OCI-LY1 (cell line): ENCODE measurements around the gene SLC39A2.

Experiments
- H2AFZ ChIP-seq: fragments of 200-600 bp; sonication (generic), shearing (Covaris generic); 2 replicates; pipeline ENCODE4 v1.6.0; 2014; ENCODE audit warnings: antibody characterized with exemption, mild to moderate bottlenecking, low read length
- H3F3A ChIP-seq: fragments of 200-600 bp; sonication (generic), shearing (Covaris generic); 2 replicates; pipeline ENCODE4 v1.6.0; 2014; ENCODE audit warnings: mild to moderate bottlenecking, antibody characterized with exemption, low read length, moderate library complexity; ENCODE audit not compliant: insufficient read depth
- H3K27ac ChIP-seq: fragments of 200-600 bp; sonication (generic); 2 replicates; pipeline ENCODE4 v1.5.1; 2014; ENCODE audit warnings: low read length, mixed run types, mild to moderate bottlenecking, low read depth; ENCODE audit not compliant: poor library complexity, severe bottlenecking
- H3K27me3 ChIP-seq: fragments of 200-600 bp; sonication (generic); 2 replicates; pipeline ENCODE4 v1.6.0; 2014; ENCODE audit warnings: antibody characterized with exemption, mild to moderate bottlenecking, low read length, moderate library complexity; ENCODE audit not compliant: insufficient read depth
- H3K36me3 ChIP-seq: fragments of 200-600 bp; sonication (generic); 2 replicates; pipeline ENCODE4 v1.6.1; 2014; ENCODE audit warnings: mild to moderate bottlenecking, antibody characterized with exemption, low read length, moderate library complexity, mixed read lengths; ENCODE audit not compliant: insufficient read depth
- H3K4me1 ChIP-seq: fragments of 200-600 bp; sonication (generic); 2 replicates; pipeline ENCODE4 v1.5.1; 2014; ENCODE audit warnings: mild to moderate bottlenecking, low read length, moderate library complexity; ENCODE audit not compliant: insufficient read depth, severe bottlenecking
- H3K4me2 ChIP-seq: fragments of 200-600 bp; sonication (generic), shearing (Covaris generic); 2 replicates; pipeline ENCODE4 v1.6.1; 2014; ENCODE audit warnings: low read length
- H3K4me3 ChIP-seq: fragments of 200-600 bp; sonication (generic); 2 replicates; pipeline ENCODE4 v1.5.1; 2014; ENCODE audit warnings: low read length, low read depth, mild to moderate bottlenecking, mixed read lengths; ENCODE audit not compliant: poor library complexity, severe bottlenecking
- H3K79me2 ChIP-seq: fragments of 200-600 bp; shearing (Covaris generic); 2 replicates; pipeline ENCODE4 v1.6.1; 2016; ENCODE audit warnings: mixed run types, low read length, mixed read lengths; ENCODE audit not compliant: insufficient read depth
- H3K9ac ChIP-seq: fragments of 200-600 bp; sonication (generic), shearing (Covaris generic); 2 replicates; pipeline ENCODE4 v1.6.1; 2014; ENCODE audit warnings: mild to moderate bottlenecking, low read length, mixed read lengths
- H3K9me2 ChIP-seq: fragments of 200-600 bp; sonication (generic), shearing (Covaris generic); 2 replicates; pipeline ENCODE4 v1.6.1; 2014; ENCODE audit warnings: low read depth, mild to moderate bottlenecking, low read length, mixed read lengths
- H3K9me3 ChIP-seq: fragments of 200-600 bp; shearing (Covaris generic); 2 replicates; pipeline ENCODE4 v1.6.1; 2014; ENCODE audit warnings: low read length, mixed read lengths
- H4K20me1 ChIP-seq: fragments of 200-600 bp; sonication (generic), shearing (Covaris generic); 2 replicates; pipeline ENCODE4 v1.6.0; 2016; ENCODE audit warnings: mild to moderate bottlenecking, low read length; ENCODE audit not compliant: insufficient read depth
- CTCF ChIP-seq: fragments of 200-600 bp; sonication (generic), shearing (Covaris generic); IDR thresholded peaks from 2 replicates; pipeline ENCODE4 v1.5.1; 2017; ENCODE audit warnings: mild to moderate bottlenecking, antibody characterized with exemption, low read length, moderate library complexity, mixed read lengths
- EZH2 ChIP-seq: fragments of 200-600 bp; sonication (generic), shearing (Covaris generic); IDR thresholded peaks from 2 replicates; pipeline ENCODE4 v1.8.0; 2017; ENCODE audit warnings: borderline replicate concordance, mixed run types, mild to moderate bottlenecking, antibody characterized with exemption, low read length, moderate library complexity, mixed read lengths

The SLC39A2 gene

GRCh38 chr14:21014761-21015190 lies 15.7 kb downstream of the SLC39A2 start:
- no peaks in the 10 kb centered on the region for H3F3A ChIP-seq
- H4K20me1 ChIP-seq: no peaks in the 10 kb centered on the region
- H3K27ac ChIP-seq: no peak overlapping the region
- no peak overlapping the region for H3K9ac ChIP-seq
- H2AFZ ChIP-seq: no peak overlapping the region
- no peak overlapping the region for H3K4me2 ChIP-seq
- H3K9me2 ChIP-seq: no peaks in the 10 kb centered on the region
- no peaks in the 10 kb centered on the region for H3K36me3 ChIP-seq
- peaks cover 5% of the 10 kb centered on the region; the same call in 1 of the 2 replicates for H3K27me3 ChIP-seq
- H3K4me1 ChIP-seq: no peaks in the 10 kb centered on the region
- TF ChIP-seq EZH2: no peak
- TF ChIP-seq CTCF: peak; percentile 94
- H3K9me3 ChIP-seq: no peaks in the 10 kb centered on the region
- H3K79me2 ChIP-seq: no peaks in the 10 kb centered on the region
- no peak overlapping the region for H3K4me3 ChIP-seq

DNA sequence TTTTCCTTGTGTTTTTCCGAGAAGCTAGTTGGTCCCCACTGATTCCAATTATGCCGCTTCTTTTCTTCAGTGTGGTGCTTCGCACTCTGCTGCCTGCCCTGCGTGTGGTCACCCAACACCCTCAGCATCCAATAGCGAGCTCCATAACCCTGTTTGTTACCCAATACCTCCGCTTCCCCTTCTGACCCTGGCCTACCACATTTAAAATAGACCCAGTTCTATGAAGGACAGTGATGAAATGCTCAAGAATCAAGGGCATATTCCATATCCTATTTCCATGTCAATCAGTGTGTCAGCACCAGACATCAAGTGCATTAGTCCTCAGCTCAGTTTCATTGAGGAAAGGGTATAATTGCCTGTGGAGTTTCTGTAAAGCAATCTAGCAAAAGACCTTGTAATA lies 16.2 kb downstream of the SLC39A2 start:
- Histone ChIP-seq H3K4me2 (no peak overlapping the region), H3K9ac (no peak overlapping the region), H3K9me2 (no peaks in the 10 kb centered on the region), H3K4me1 (no peaks in the 10 kb centered on the region), H3K36me3 (no peaks in the 10 kb centered on the region), H3K9me3 (no peaks in the 10 kb centered on the region), H2AFZ (no peak overlapping the region), H3K4me3 (no peak overlapping the region), H3K27ac (no peak overlapping the region), H4K20me1 (no peaks in the 10 kb centered on the region), H3F3A (no peaks in the 10 kb centered on the region), H3K27me3 (peaks cover 5% of the 10 kb centered on the region; the same call in 1 of the 2 replicates), H3K79me2 (no peaks in the 10 kb centered on the region)
- no peak for TF ChIP-seq CTCF

GRCh38 chr14:21016413-21017190 lies 17.5 kb downstream of the SLC39A2 start:
- H3K4me3 ChIP-seq: no peak overlapping the region
- H3K4me2 ChIP-seq: no peak overlapping the region
- no peaks in the 10 kb centered on the region for H4K20me1 ChIP-seq
- H3K9ac ChIP-seq: no peak overlapping the region
- no peaks in the 10 kb centered on the region for H3K36me3 ChIP-seq
- H3K79me2 ChIP-seq: no peaks in the 10 kb centered on the region
- no peaks in the 10 kb centered on the region for H3K9me2 ChIP-seq
- no peak overlapping the region for H2AFZ ChIP-seq
- no peak overlapping the region for H3K27ac ChIP-seq
- H3K9me3 ChIP-seq: no peaks in the 10 kb centered on the region
- TF ChIP-seq CTCF (no peak), EZH2 (no peak)
- H3F3A ChIP-seq: no peaks in the 10 kb centered on the region
- no peaks in the 10 kb centered on the region for H3K4me1 ChIP-seq
- H3K27me3 ChIP-seq: peaks cover 5% of the 10 kb centered on the region; the same call in 1 of the 2 replicates
